SK-N-SH treated with all-trans-retinoic acid at 6 μM for 48 hours (cell line): ENCODE measurements around the gene KRTAP4-8.
"Not testable (repeated sequence)": the region's sequence is repeated elsewhere in the genome, so short reads cannot be mapped to it uniquely, and the experiment has no call there.

Experiments used
- ATAC-seq: fragments of 200-7000 bp; cut with Tn5 transposase; 3 replicates; pipeline ENCODE4 v1.9.1; 2020; ENCODE audit warnings: mild to moderate bottlenecking, moderate library complexity
- BACH2 ChIP-seq: fragments of 250-450 bp; sonication (Bioruptor Pico); IDR thresholded peaks from 2 replicates; pipeline ENCODE4 v1.9.0; 2021; ENCODE audit warnings: mild to moderate bottlenecking, borderline replicate concordance
- CREB5 ChIP-seq: fragments of 250-450 bp; sonication (Bioruptor Pico); IDR thresholded peaks from 2 replicates; pipeline ENCODE4 v1.5.1; 2020; ENCODE audit warnings: low read depth, mild to moderate bottlenecking, moderate library complexity
- CSDC2 ChIP-seq: fragments of 250-450 bp; sonication (Bioruptor Pico); IDR thresholded peaks from 2 replicates; pipeline ENCODE4 v1.5.0; 2020; ENCODE audit warnings: mild to moderate bottlenecking, moderate library complexity
- CSRNP3 ChIP-seq: fragments of 250-450 bp; sonication (Bioruptor Pico); IDR thresholded peaks from 2 replicates; pipeline ENCODE4 v1.5.1; 2021; ENCODE audit warnings: mild to moderate bottlenecking, moderate library complexity
- ESRRG ChIP-seq: fragments of 250-450 bp; sonication (Bioruptor Pico); IDR thresholded peaks from 2 replicates; pipeline ENCODE4 v1.6.1; 2021; ENCODE audit warnings: mild to moderate bottlenecking
- GLIS3 ChIP-seq: fragments of 250-450 bp; sonication (Bioruptor Pico); IDR thresholded peaks from 2 replicates; pipeline ENCODE4 v1.5.0; 2020; ENCODE audit warnings: mild to moderate bottlenecking, moderate library complexity
- PATZ1 ChIP-seq: fragments of 250-450 bp; sonication (Bioruptor Pico); IDR thresholded peaks from 2 replicates; pipeline ENCODE4 v1.8.0; 2020; ENCODE audit warnings: mild to moderate bottlenecking, moderate library complexity, borderline replicate concordance
- POU6F1 ChIP-seq: fragments of 250-450 bp; sonication (Bioruptor Pico); IDR thresholded peaks from 2 replicates; pipeline ENCODE4 v1.8.0; 2021; ENCODE audit warnings: low read depth, mild to moderate bottlenecking, moderate library complexity, borderline replicate concordance
- PPARA ChIP-seq: fragments of 250-450 bp; sonication (Bioruptor Pico); IDR thresholded peaks from 2 replicates; pipeline ENCODE4 v1.5.0; 2020; ENCODE audit warnings: mild to moderate bottlenecking, borderline replicate concordance
- SNAI2 ChIP-seq: fragments of 250-450 bp; sonication (Bioruptor Pico); IDR thresholded peaks from 2 replicates; pipeline ENCODE4 v1.5.0; 2020; ENCODE audit warnings: mild to moderate bottlenecking, moderate library complexity
- TCF4 ChIP-seq: fragments of 250-450 bp; sonication (Bioruptor Pico); IDR thresholded peaks from 2 replicates; pipeline ENCODE4 v1.8.0; 2021; ENCODE audit warnings: mild to moderate bottlenecking, moderate library complexity, borderline replicate concordance
- TOX ChIP-seq: fragments of 250-450 bp; sonication (Bioruptor Pico); IDR thresholded peaks from 2 replicates; pipeline ENCODE4 v1.8.0; 2021; ENCODE audit warnings: mild to moderate bottlenecking, moderate library complexity, borderline replicate concordance
- TSHZ2 ChIP-seq: fragments of 250-450 bp; sonication (Bioruptor Pico); IDR thresholded peaks from 2 replicates; pipeline ENCODE4 v1.5.0; 2020; ENCODE audit warnings: mild to moderate bottlenecking, moderate library complexity
- ZC3H10 ChIP-seq: fragments of 250-450 bp; sonication (Bioruptor Pico); IDR thresholded peaks from 2 replicates; pipeline ENCODE4 v1.5.1; 2021; ENCODE audit warnings: mild to moderate bottlenecking, moderate library complexity
- ZFP3 ChIP-seq: fragments of 250-450 bp; sonication (Bioruptor Pico); IDR thresholded peaks from 2 replicates; pipeline ENCODE4 v1.5.0; 2020; ENCODE audit warnings: mild to moderate bottlenecking, moderate library complexity
- ZFP30 ChIP-seq: fragments of 450-650 bp; formaldehyde crosslinking; IDR thresholded peaks from 2 replicates; pipeline ENCODE4 v1.5.0; 2022; ENCODE audit warnings: mild to moderate bottlenecking, moderate library complexity
- ZNF565 ChIP-seq: fragments of 450-650 bp; formaldehyde crosslinking; conservative IDR thresholded peaks from 2 replicates; pipeline ENCODE4 v1.5.0; 2020; ENCODE audit warnings: low read depth, mild to moderate bottlenecking, moderate library complexity
- ZNF70 ChIP-seq: fragments of 450-650 bp; formaldehyde crosslinking; IDR thresholded peaks from 2 replicates; pipeline ENCODE4 v1.5.0; 2020; ENCODE audit warnings: mild to moderate bottlenecking, moderate library complexity
- ZNF8 ChIP-seq: fragments of 450-650 bp; formaldehyde crosslinking; IDR thresholded peaks from 2 replicates; pipeline ENCODE4 v1.5.0; 2020; ENCODE audit warnings: mild to moderate bottlenecking, moderate library complexity

KRTAP4-8 gene

GRCh38 chr17:41058741-41059140, 39.2 kb downstream of the KRTAP4-8 start:
- no peak for ATAC-seq
- TF ChIP-seq PATZ1 (CRISPR knock-in tag) (no peak), ZNF565 (CRISPR knock-in tag) (no peak), BACH2 (CRISPR knock-in tag) (no peak), ESRRG (CRISPR knock-in tag) (no peak), SNAI2 (no peak), ZNF70 (CRISPR knock-in tag) (no peak), CSDC2 (CRISPR knock-in tag) (no peak)
- TF ChIP-seq, all 23 proteins: peak for 0

GRCh38 chr17:41057547-41057946, 40.4 kb downstream of the KRTAP4-8 start:
- TF ChIP-seq GLIS3 (CRISPR knock-in tag): no peak
- no peak for TF ChIP-seq ZNF70 (CRISPR knock-in tag)
- TF ChIP-seq ZFP30 (CRISPR knock-in tag): no peak
- TF ChIP-seq POU6F1: no peak
- TF ChIP-seq SNAI2: no peak
- no peak for TF ChIP-seq PATZ1 (CRISPR knock-in tag)
- TF ChIP-seq CSRNP3 (CRISPR knock-in tag): no peak
- TF ChIP-seq BACH2 (CRISPR knock-in tag): no peak
- no peak for TF ChIP-seq ZC3H10 (CRISPR knock-in tag)
- TF ChIP-seq TSHZ2 (CRISPR knock-in tag): no peak
- no peak for TF ChIP-seq ZNF8 (CRISPR knock-in tag)
- TF ChIP-seq ZFP3 (CRISPR knock-in tag): no peak
- TF ChIP-seq PPARA (CRISPR knock-in tag): no peak
- no peak for TF ChIP-seq TCF4
- no peak for TF ChIP-seq CREB5 (CRISPR knock-in tag)
- TF ChIP-seq CSDC2 (CRISPR knock-in tag): no peak
- TF ChIP-seq ZNF565 (CRISPR knock-in tag): no peak
- TF ChIP-seq ESRRG (CRISPR knock-in tag): no peak
- no peak for TF ChIP-seq TOX (CRISPR knock-in tag)
- TF ChIP-seq, all 23 proteins: peak for 0
- no peak for ATAC-seq

GRCh38 chr17:41055130-41055529, 42.8 kb downstream of the KRTAP4-8 start, which contains the start of gene KRTAP2-2:
Gene KRTAP2-2 (minus strand): TSS chr17:41055230. CDS start chr17:41055211, 19 bp downstream.
- not testable (repeated sequence) for ATAC-seq

GRCh38 chr17:41054556-41054955, 43.4 kb downstream of the KRTAP4-8 start:
- ATAC-seq: not testable (repeated sequence)
